CD4-positive, alpha-beta T cell (primary cell): ENCODE results near the gene PAX2. TPM values are rescaled to one million over a fixed set of nuclear protein-coding genes. Genes with fewer than 3 reads are reported as not detected.

ENCODE experiments used
- ATAC-seq: fragments of 200-7000 bp; cut with Tn5 transposase; one replicate; pipeline ENCODE4 v1.10.0; 2022; ENCODE audit warnings: mild to moderate bottlenecking; ENCODE audit not compliant: poor library complexity
- CTCF ChIA-PET: fragments of 350-600 bp; sonication (Branson Sonifier 250); formaldehyde crosslinking; loops from one replicate; lab custom pipeline; 2021; ENCODE audit warnings: antibody characterized with exemption, inconsistent platforms; lab: Charles Lee
- POLR2A ChIA-PET: fragments of 350-600 bp; sonication (Branson Sonifier 250); formaldehyde crosslinking; loops from one replicate; lab custom pipeline; 2021; ENCODE audit warnings: antibody characterized with exemption, inconsistent platforms; lab: Charles Lee
- DNase-seq, 14 experiments: peaks; one replicate each; pipeline ENCODE4 v3.0.0-alpha.2; 2013 to 2020; ENCODE audit warnings: mixed read lengths in 2 of 14
- H3K27ac ChIP-seq, 2 donors: one replicate each; pipeline versions ENCODE4 v1.5.1 to v1.7.0; 2013; ENCODE audit warnings: low read length in 2 of 2, low read depth in 1 of 2, mild to moderate bottlenecking in 1 of 2
- H3K27me3 ChIP-seq, 2 experiments: 1 replicate in 1 of 2; 2 replicates in 1 of 2; pipeline versions ENCODE4 v1.6.1 to v1.7.0; 2013; ENCODE audit warnings: low read length in 2 of 2, control low read depth in 1 of 2, mild to moderate bottlenecking in 1 of 2, moderate library complexity in 1 of 2; ENCODE audit not compliant: insufficient read depth in 2 of 2, control insufficient read depth in 1 of 2
- H3K36me3 ChIP-seq: one replicate; pipeline ENCODE4 v1.6.1; 2013; ENCODE audit warnings: low read length, control low read depth; ENCODE audit not compliant: insufficient read depth
- H3K4me1 ChIP-seq: one replicate; pipeline ENCODE4 v1.6.1; 2013; ENCODE audit warnings: low read length, control low read depth; ENCODE audit not compliant: insufficient read depth
- H3K4me3 ChIP-seq: one replicate; pipeline ENCODE4 v1.5.1; 2013; ENCODE audit warnings: mild to moderate bottlenecking, low read length, moderate library complexity
- H3K9me3 ChIP-seq, 2 experiments: 1 replicate in 1 of 2; 2 replicates in 1 of 2; pipeline versions ENCODE4 v1.6.1 to v1.7.0; 2013; ENCODE audit warnings: low read length in 2 of 2, mild to moderate bottlenecking in 2 of 2, control low read depth in 1 of 2, moderate library complexity in 1 of 2; ENCODE audit not compliant: control insufficient read depth in 1 of 2, insufficient read depth in 1 of 2
- H3K27ac Mint-ChIP-seq: one replicate; pipeline ENCODE4 v1.8.0; 2020; ENCODE audit warnings: mixed read lengths
- H3K27me3 Mint-ChIP-seq: one replicate; pipeline ENCODE4 v1.8.0; 2021; ENCODE audit warnings: mixed read lengths
- H3K36me3 Mint-ChIP-seq: one replicate; pipeline ENCODE4 v1.8.0; 2021; ENCODE audit warnings: low read depth, mixed read lengths
- H3K4me1 Mint-ChIP-seq: one replicate; pipeline ENCODE4 v1.8.0; 2021; ENCODE audit warnings: low read depth, mixed read lengths
- H3K4me3 Mint-ChIP-seq: one replicate; pipeline ENCODE4 v1.8.0; 2020; ENCODE audit warnings: mild to moderate bottlenecking, mixed read lengths
- H3K9me3 Mint-ChIP-seq: one replicate; pipeline ENCODE4 v1.8.0; 2020; ENCODE audit warnings: mixed read lengths
- intact Hi-C, 2 experiments: fragments of 100-400 bp; cut with DNase I in 1 of 2; cut with micrococcal nuclease in 1 of 2; formaldehyde crosslinking; loops; one replicate each; pipeline versions ENCODE4 v1.15.1 to v1.9.0; 2023 to 2025; cut with DNase I, micrococcal nuclease
- total RNA-seq, 174 experiments: library from RNA in 2 of 174; stranded (reverse) in 2 of 174; gene quantifications; one replicate each; pipeline ENCODE4 v1.2.3 and lab custom pipeline; 2021 to 2026
- TF ChIP-seq, protein P1 (sequence below): fragments of 200-600 bp; IDR thresholded peaks from one replicate; pipeline ENCODE4 v1.8.0; 2022; ENCODE audit warnings: antibody characterized with exemption, mild to moderate bottlenecking

PAX2 gene
- total RNA-seq, 2 experiments from 2014 or later: not detected

DNA sequence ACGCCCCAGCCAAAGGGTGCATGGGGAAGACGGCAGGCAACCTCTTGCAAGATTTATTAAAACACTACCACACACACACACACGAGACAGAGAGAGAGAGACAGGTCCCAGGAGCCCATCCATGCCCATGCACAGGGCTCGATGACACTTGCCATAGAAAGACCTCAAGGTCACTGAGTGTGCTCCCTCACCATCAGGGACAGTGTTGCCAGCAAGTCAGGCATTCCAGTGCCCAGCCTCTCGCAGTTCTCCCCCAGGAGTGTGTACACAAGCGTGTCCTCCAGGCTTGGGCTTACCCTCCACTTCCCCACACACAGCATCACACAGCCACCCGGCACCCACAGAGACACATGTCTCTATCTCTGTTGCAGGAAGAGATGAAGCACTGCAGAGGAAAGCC is 120.6 kb downstream of the PAX2 start:
- Histone ChIP-seq H3K27me3 (peaks cover 9 to 13% of the 10 kb centered on the region in 2 experiments), H3K27ac (no peak overlapping the region), H3K9me3 (no peaks in the 10 kb centered on the region), H3K4me3 (no peak overlapping the region), H3K4me1 (no peaks in the 10 kb centered on the region), H3K36me3 (no peaks in the 10 kb centered on the region)
- TF ChIP-seq, protein P1, sequence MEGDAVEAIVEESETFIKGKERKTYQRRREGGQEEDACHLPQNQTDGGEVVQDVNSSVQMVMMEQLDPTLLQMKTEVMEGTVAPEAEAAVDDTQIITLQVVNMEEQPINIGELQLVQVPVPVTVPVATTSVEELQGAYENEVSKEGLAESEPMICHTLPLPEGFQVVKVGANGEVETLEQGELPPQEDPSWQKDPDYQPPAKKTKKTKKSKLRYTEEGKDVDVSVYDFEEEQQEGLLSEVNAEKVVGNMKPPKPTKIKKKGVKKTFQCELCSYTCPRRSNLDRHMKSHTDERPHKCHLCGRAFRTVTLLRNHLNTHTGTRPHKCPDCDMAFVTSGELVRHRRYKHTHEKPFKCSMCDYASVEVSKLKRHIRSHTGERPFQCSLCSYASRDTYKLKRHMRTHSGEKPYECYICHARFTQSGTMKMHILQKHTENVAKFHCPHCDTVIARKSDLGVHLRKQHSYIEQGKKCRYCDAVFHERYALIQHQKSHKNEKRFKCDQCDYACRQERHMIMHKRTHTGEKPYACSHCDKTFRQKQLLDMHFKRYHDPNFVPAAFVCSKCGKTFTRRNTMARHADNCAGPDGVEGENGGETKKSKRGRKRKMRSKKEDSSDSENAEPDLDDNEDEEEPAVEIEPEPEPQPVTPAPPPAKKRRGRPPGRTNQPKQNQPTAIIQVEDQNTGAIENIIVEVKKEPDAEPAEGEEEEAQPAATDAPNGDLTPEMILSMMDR: no peak
- ChIA-PET POLR2A (no interaction called here), CTCF (no interaction called here)
- Mint-ChIP-seq H3K27me3 (peaks cover 51% of the 10 kb centered on the region), H3K4me3 (no peak overlapping the region), H3K9me3 (no peaks in the 10 kb centered on the region), H3K36me3 (no peaks in the 10 kb centered on the region), H3K4me1 (no peaks in the 10 kb centered on the region), H3K27ac (no peak overlapping the region)
- ATAC-seq: no peak
- no peak for DNase-seq
- intact Hi-C loops: no loop called here

DNA sequence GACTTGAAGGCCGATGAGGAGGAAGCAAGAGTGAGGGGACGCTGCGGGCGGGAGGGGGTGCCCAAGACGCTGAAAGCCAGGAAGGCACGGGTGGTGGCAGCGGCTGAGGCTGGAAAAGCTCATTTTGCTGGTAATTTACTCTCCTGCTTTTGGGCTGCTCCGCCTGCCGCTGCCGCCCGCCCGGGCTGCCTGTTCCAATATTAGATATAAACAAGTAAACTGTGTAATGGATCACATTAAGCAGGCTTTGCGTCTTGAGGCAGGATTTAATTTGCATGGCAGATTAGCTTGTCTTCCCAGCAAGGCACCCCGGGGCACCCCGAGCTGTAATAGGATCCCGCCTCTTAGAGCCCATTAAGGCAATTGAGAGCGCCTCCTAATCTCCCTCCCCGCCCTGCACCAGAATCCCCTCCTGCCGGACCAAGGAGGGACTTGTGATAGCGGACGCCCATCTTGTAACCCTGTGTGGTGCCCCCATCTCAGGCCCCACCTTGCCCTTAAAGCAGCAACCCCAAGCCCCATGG is 121.3 kb downstream of the PAX2 start:
- intact Hi-C loops: no loop called here

DNA sequence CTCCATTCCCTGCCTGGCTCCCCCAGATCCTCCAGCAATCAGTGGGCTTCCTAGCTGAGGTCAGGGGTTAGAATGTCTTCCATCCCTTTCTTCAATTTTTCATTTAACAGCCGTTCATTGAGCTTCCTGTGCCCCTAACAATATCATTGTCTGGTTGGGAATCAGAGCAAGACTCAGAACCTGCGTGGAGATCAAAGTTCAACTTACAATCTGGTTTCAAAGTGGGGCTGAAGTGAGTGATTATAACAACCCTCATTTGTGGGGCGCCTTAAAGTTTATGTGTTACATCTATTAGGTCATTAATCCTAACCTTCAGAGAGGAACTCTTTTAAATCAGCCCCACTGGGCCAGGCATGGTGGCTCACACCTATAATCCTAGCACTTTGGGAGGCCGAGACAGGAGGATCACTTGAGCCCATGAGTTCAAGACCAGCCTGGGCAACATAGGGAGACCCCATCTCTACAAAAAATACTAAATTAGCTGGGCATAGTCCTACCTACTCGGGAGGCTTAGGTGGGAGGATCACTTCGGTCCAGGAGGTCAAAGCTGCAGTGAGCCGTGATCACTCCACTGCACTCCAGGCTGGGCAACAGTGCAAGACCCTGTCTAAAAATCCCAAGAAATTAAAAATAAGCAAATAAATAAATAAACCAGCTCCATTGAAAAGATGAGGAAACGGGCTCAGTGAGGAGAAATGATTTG is 122.0 kb downstream of the PAX2 start:
- no peak overlapping the region for H3K27ac ChIP-seq
- peaks cover 9 to 13% of the 10 kb centered on the region in 2 experiments for H3K27me3 ChIP-seq
- H3K36me3 ChIP-seq: no peaks in the 10 kb centered on the region
- Mint-ChIP-seq H3K4me3 (no peak overlapping the region), H3K4me1 (no peaks in the 10 kb centered on the region), H3K36me3 (no peaks in the 10 kb centered on the region), H3K27ac (no peak overlapping the region), H3K27me3 (peaks cover 37% of the 10 kb centered on the region), H3K9me3 (no peaks in the 10 kb centered on the region)
- H3K4me1 ChIP-seq: no peaks in the 10 kb centered on the region
- no peaks in the 10 kb centered on the region for H3K9me3 ChIP-seq
- ChIA-PET POLR2A (no interaction called here), CTCF (no interaction called here)
- TF ChIP-seq, protein P1: no peak
- DNase-seq: no peak
- no peak for ATAC-seq
- intact Hi-C loops: no loop called here
- no peak overlapping the region for H3K4me3 ChIP-seq

More for the DNA sequence above, 121.3 kb downstream of the PAX2 start:
- H3K27me3 ChIP-seq: peaks cover 9 to 13% of the 10 kb centered on the region in 2 experiments
- H3K36me3 Mint-ChIP-seq: no peaks in the 10 kb centered on the region
- no peak overlapping the region for H3K27ac ChIP-seq
- H3K27ac Mint-ChIP-seq: no peak overlapping the region
- H3K4me3 ChIP-seq: no peak overlapping the region
- TF ChIP-seq, protein P1: no peak
- no peak for ATAC-seq
- DNase-seq: no peak
- H3K4me1 ChIP-seq: no peaks in the 10 kb centered on the region
- peaks cover 45% of the 10 kb centered on the region for H3K27me3 Mint-ChIP-seq
- no peaks in the 10 kb centered on the region for H3K36me3 ChIP-seq
- ChIA-PET CTCF (no interaction called here), POLR2A (no interaction called here)
- no peaks in the 10 kb centered on the region for H3K4me1 Mint-ChIP-seq
- no peaks in the 10 kb centered on the region for H3K9me3 Mint-ChIP-seq
- H3K9me3 ChIP-seq: no peaks in the 10 kb centered on the region
- no peak overlapping the region for H3K4me3 Mint-ChIP-seq
